SK-N-SH (cell line): ENCODE results near the gene POU4F1. TPM values are rescaled to one million over a fixed set of nuclear protein-coding genes. Genes with fewer than 3 reads are reported as not detected.

ENCODE experiments used
- CTCF ChIA-PET: fragments of 300-600, 350-600 bp; formaldehyde crosslinking; extraction: SDS; loops from one replicate; lab custom pipeline; 2021; lab: Yijun Ruan, JAX
- POLR2A ChIA-PET: fragments of 350-600 bp; sonication (Branson Sonifier 250); formaldehyde crosslinking; extraction: SDS; loops from one replicate; lab custom pipeline; 2020; ENCODE audit warnings: antibody characterized with exemption, inconsistent platforms; lab: Yijun Ruan, JAX
- DNase-seq: peaks from one replicate; pipeline ENCODE4 v3.0.0; 2012
- H2AFZ ChIP-seq: fragments of 200-600 bp; sonication (generic); 2 replicates; pipeline ENCODE4 v1.8.1; 2016; ENCODE audit warnings: antibody characterized with exemption, mild to moderate bottlenecking, low read depth
- H3F3A ChIP-seq: fragments of 200-600 bp; sonication (generic); replicated peaks from 2 replicates; pipeline ENCODE3; 2016; ENCODE audit warnings: antibody characterized with exemption, mild to moderate bottlenecking; ENCODE audit not compliant: insufficient read depth
- H3K27ac ChIP-seq, 2 experiments: fragments of 200-500 bp in 1 of 2; fragments of 200-600 bp in 1 of 2; sonication (Bioruptor generic) in 1 of 2; sonication (generic), shearing (Covaris generic) in 1 of 2; 2 replicates each; pipeline versions ENCODE4 v1.5.1 to v1.6.1; 2014 to 2016; ENCODE audit warnings: low read depth in 2 of 2, inconsistent platforms in 1 of 2, low read length in 1 of 2, mild to moderate bottlenecking in 1 of 2, mixed read lengths in 1 of 2
- H3K27me3 ChIP-seq: fragments of 200-600 bp; sonication (generic), shearing (Covaris generic); 2 replicates; pipeline ENCODE4 v1.6.1; 2016; ENCODE audit warnings: mixed run types; ENCODE audit not compliant: insufficient read depth
- H3K36me3 ChIP-seq, 2 experiments: fragments of 200-500 bp in 1 of 2; fragments of 200-600 bp in 1 of 2; sonication (Bioruptor generic) in 1 of 2; sonication (generic) in 1 of 2; replicated peaks in 1 of 2; 2 replicates each; pipeline versions ENCODE3 to v1.5.1; 2014 to 2016; ENCODE audit warnings: low read length in 1 of 2, mild to moderate bottlenecking in 1 of 2; ENCODE audit not compliant: insufficient read depth in 2 of 2, control insufficient read depth in 1 of 2
- H3K4me1 ChIP-seq, 2 experiments: fragments of 200-500 bp in 1 of 2; fragments of 200-600 bp in 1 of 2; sonication (Bioruptor generic) in 1 of 2; sonication (generic), shearing (Covaris generic) in 1 of 2; 2 replicates each; pipeline versions ENCODE4 v1.5.1 to v1.6.1; 2014 to 2016; ENCODE audit warnings: low read depth in 1 of 2, low read length in 1 of 2, mixed run types in 1 of 2; ENCODE audit not compliant: insufficient read depth in 2 of 2, control insufficient read depth in 1 of 2
- H3K4me2 ChIP-seq: fragments of 200-600 bp; sonication (generic), shearing (Covaris generic); 2 replicates; pipeline ENCODE4 v1.6.1; 2017; ENCODE audit warnings: mixed run types
- H3K4me3 ChIP-seq, 2 experiments: fragments of 200-500 bp in 1 of 2; fragments of 200-600 bp in 1 of 2; sonication (Bioruptor generic) in 1 of 2; sonication (generic), shearing (Covaris generic) in 1 of 2; 2 replicates each; pipeline versions ENCODE4 v1.5.1 to v1.8.1; 2014 to 2016; ENCODE audit warnings: low read depth in 2 of 2, inconsistent platforms in 1 of 2, low read length in 1 of 2, mild to moderate bottlenecking in 1 of 2, mixed read lengths in 1 of 2, moderate library complexity in 1 of 2
- H3K79me2 ChIP-seq: fragments of 200-600 bp; sonication (generic); 2 replicates; pipeline ENCODE4 v1.8.1; 2017; ENCODE audit warnings: mild to moderate bottlenecking; ENCODE audit not compliant: insufficient read depth
- H3K9ac ChIP-seq: fragments of 200-600 bp; sonication (generic); 2 replicates; pipeline ENCODE4 v1.6.1; 2017; ENCODE audit warnings: mixed run types
- H3K9me2 ChIP-seq: fragments of 200-600 bp; sonication (generic); 2 replicates; pipeline ENCODE4 v1.6.1; 2017; ENCODE audit warnings: mixed run types
- H3K9me3 ChIP-seq: fragments of 200-600 bp; sonication (generic); 2 replicates; pipeline ENCODE4 v1.6.1; 2017; ENCODE audit warnings: mixed run types, mild to moderate bottlenecking, moderate library complexity
- H4K20me1 ChIP-seq: fragments of 200-600 bp; sonication (generic); 2 replicates; pipeline ENCODE4 v1.6.1; 2017; ENCODE audit warnings: mild to moderate bottlenecking, mixed run types; ENCODE audit not compliant: insufficient read depth
- CHD2 ChIP-seq: fragments of 150-350 bp; IDR thresholded peaks from 2 replicates; pipeline ENCODE4 v1.6.1; 2018; ENCODE audit warnings: low read length; ENCODE audit not compliant: partially characterized antibody
- ELF1 ChIP-seq: IDR thresholded peaks from 2 replicates; pipeline ENCODE4 v1.4.0; 2012
- EZH2phosphoT487 ChIP-seq: fragments of 200-600 bp; sonication (generic); IDR thresholded peaks from 2 replicates; pipeline ENCODE4 v1.6.1; 2017; ENCODE audit warnings: low read depth, mixed run types, mild to moderate bottlenecking, antibody characterized with exemption, moderate library complexity, borderline replicate concordance
- FOXM1 ChIP-seq: IDR thresholded peaks from 2 replicates; pipeline ENCODE4 v1.4.0; 2012; ENCODE audit warnings: low read depth, mild to moderate bottlenecking
- GATA2 ChIP-seq: sonication (generic); formaldehyde crosslinking; IDR thresholded peaks from 2 replicates; pipeline ENCODE4 v1.5.0; 2020; ENCODE audit warnings: mild to moderate bottlenecking, missing genetic modification reagents
- MXI1 ChIP-seq: IDR thresholded peaks from 2 replicates; pipeline ENCODE4 v1.6.1; 2012; ENCODE audit warnings: mild to moderate bottlenecking, low read depth, low read length, improper control_type of control experiment
- NRF1 ChIP-seq: IDR thresholded peaks from 2 replicates; pipeline ENCODE4 v1.6.1; 2012; ENCODE audit warnings: low read depth, mild to moderate bottlenecking, low read length
- RAD21 ChIP-seq: IDR thresholded peaks from 2 replicates; pipeline ENCODE4 v1.6.1; 2012; ENCODE audit warnings: mild to moderate bottlenecking, low read length
- RFX5 ChIP-seq: IDR thresholded peaks from 2 replicates; pipeline ENCODE4 v1.6.1; 2012; ENCODE audit warnings: mild to moderate bottlenecking, improper control_type of control experiment, low read length
- TCF12 ChIP-seq: IDR thresholded peaks from 2 replicates; pipeline ENCODE4 v1.4.0; 2012
- TEAD4 ChIP-seq: IDR thresholded peaks from 2 replicates; pipeline ENCODE4 v1.4.0; 2012; ENCODE audit warnings: mild to moderate bottlenecking, borderline replicate concordance; ENCODE audit not compliant: insufficient read depth
- WGBS: methylation state at CpG from one replicate; pipeline ENCODE4 v1.1.6; 2017; ENCODE audit warnings: low lambda C conversion rate; 5-methylcytosine and 5-hydroxymethylcytosine counted together
- polyA plus RNA-seq, 3 experiments: library from polyadenylated mRNA; depleted of rRNA; stranded (reverse); fragments of >200 nt; gene quantifications; 2 replicates each; pipeline ENCODE4 v1.2.3, GENCODE V29; 2012
- TF ChIP-seq, protein P1 (sequence below): fragments of 150-350 bp; IDR thresholded peaks from 2 replicates; pipeline ENCODE4 v1.6.1; 2016; ENCODE audit warnings: mild to moderate bottlenecking, low read depth, low read length
- TF ChIP-seq, protein P2 (sequence below): IDR thresholded peaks from 2 replicates; pipeline ENCODE4 v1.4.0; 2012; ENCODE audit warnings: low read depth, borderline replicate concordance
- TF ChIP-seq, protein P3 (sequence below): IDR thresholded peaks from 2 replicates; pipeline ENCODE4 v1.4.0; 2012; ENCODE audit warnings: low read depth
- TF ChIP-seq, protein P4 (sequence below): IDR thresholded peaks from 2 replicates; pipeline ENCODE4 v1.4.0; 2012; ENCODE audit warnings: low read depth, borderline replicate concordance
- TF ChIP-seq, protein P5 (sequence below): fragments of 200-600 bp; sonication (generic); IDR thresholded peaks from 2 replicates; pipeline ENCODE4 v1.6.1; 2017; ENCODE audit warnings: antibody characterized with exemption, mild to moderate bottlenecking, moderate library complexity

Gene POU4F1, protein sequence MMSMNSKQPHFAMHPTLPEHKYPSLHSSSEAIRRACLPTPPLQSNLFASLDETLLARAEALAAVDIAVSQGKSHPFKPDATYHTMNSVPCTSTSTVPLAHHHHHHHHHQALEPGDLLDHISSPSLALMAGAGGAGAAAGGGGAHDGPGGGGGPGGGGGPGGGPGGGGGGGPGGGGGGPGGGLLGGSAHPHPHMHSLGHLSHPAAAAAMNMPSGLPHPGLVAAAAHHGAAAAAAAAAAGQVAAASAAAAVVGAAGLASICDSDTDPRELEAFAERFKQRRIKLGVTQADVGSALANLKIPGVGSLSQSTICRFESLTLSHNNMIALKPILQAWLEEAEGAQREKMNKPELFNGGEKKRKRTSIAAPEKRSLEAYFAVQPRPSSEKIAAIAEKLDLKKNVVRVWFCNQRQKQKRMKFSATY
- not detected in 2 replicates for polyA plus RNA-seq (2012; rRNA removed)
- polyA plus RNA-seq (2012; cell fraction: cytosol; rRNA removed), result under 0.01 TPM in 1 of 2 replicates, not detected in the other
- polyA plus RNA-seq (2012; cell fraction: nucleus; rRNA removed), result 0.01 and 0.04 TPM in 2 replicates

DNA sequence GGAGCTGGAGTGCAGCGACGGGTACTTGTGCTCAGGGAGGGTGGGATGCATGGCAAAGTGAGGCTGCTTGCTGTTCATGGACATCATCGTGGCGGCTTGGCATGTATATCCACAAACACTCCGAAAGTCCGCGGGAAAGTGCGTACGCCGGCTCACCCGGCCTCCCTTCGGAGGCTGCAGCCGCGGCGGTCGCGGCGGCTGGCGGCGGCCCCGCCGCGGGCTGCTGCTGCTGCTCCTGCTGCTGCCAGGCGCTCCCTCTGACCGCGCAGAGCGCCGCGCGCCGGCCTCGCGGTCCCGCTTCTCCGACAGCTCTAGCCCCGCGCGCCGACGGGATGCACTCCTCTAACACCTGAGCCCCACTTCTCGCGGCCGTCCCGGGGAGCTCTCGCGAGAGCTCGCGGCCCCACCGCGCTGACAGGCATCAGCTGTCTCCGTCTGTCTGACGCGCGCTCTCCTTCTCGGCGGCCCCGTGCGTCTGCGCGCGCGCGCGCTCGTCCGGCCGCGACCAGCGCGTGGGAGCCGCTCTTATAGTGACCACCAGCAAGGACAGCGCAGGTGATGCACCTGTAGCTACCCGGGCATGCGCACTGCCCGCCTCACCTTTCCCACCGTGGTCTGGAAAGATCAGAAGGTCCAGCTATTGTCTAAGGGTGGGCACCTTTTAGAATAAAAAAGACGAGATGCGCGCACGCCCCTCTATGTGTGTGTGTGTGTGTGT lies at the start of gene POU4F1:
TSS of gene POU4F1 (minus strand) at position 313 of the 718 bp plus-strand sequence. CDS start at position 87, 226 bp downstream.
- H4K20me1 ChIP-seq, result no peaks in the 10 kb centered on the region
- TF ChIP-seq NRF1 (0 out of 2 replicates have a peak, but pooled peaks have one; percentile 18), MXI1 (0 out of 2 replicates have a peak, but pooled peaks have one; percentile 25), CHD2 (peak; percentile 96)
- TF ChIP-seq, protein P1, sequence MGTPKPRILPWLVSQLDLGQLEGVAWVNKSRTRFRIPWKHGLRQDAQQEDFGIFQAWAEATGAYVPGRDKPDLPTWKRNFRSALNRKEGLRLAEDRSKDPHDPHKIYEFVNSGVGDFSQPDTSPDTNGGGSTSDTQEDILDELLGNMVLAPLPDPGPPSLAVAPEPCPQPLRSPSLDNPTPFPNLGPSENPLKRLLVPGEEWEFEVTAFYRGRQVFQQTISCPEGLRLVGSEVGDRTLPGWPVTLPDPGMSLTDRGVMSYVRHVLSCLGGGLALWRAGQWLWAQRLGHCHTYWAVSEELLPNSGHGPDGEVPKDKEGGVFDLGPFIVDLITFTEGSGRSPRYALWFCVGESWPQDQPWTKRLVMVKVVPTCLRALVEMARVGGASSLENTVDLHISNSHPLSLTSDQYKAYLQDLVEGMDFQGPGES, result no peak
- TF ChIP-seq, protein P2, sequence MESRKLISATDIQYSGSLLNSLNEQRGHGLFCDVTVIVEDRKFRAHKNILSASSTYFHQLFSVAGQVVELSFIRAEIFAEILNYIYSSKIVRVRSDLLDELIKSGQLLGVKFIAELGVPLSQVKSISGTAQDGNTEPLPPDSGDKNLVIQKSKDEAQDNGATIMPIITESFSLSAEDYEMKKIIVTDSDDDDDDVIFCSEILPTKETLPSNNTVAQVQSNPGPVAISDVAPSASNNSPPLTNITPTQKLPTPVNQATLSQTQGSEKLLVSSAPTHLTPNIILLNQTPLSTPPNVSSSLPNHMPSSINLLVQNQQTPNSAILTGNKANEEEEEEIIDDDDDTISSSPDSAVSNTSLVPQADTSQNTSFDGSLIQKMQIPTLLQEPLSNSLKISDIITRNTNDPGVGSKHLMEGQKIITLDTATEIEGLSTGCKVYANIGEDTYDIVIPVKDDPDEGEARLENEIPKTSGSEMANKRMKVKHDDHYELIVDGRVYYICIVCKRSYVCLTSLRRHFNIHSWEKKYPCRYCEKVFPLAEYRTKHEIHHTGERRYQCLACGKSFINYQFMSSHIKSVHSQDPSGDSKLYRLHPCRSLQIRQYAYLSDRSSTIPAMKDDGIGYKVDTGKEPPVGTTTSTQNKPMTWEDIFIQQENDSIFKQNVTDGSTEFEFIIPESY, result peak; percentile 87
- peak within 1 kb of the TSS; percentile 45 to 50; a peak in 3 of 4 replicates for H3K4me3 ChIP-seq
- H3F3A ChIP-seq, result peaks cover 4% of the 10 kb centered on the region
- ChIA-PET POLR2A (interaction anchor here (0.6 kb wide), 1 partner anchor 9 kb away, joined by 4 read pairs; no protein-coding TSS in a partner anchor), CTCF (interaction anchor here (1.2 to 1.8 kb wide), 7 partner anchors 10 to 466 kb away, joined by 3 to 6 read pairs (median 4); no protein-coding TSS in a partner anchor)
- H3K4me1 ChIP-seq, result peaks cover 0 to 14% of the 10 kb centered on the region in 2 experiments; a peak in 1 of 4 replicates
- peaks cover 93% of the 10 kb centered on the region for H3K27me3 ChIP-seq
- no peak within 1 kb of the TSS for H3K9ac ChIP-seq
- H3K4me2 ChIP-seq, result peak within 1 kb of the TSS; percentile 66; the same call in 1 of the 2 replicates
- H3K27ac ChIP-seq, result no peak within 1 kb of the TSS
- H2AFZ ChIP-seq, result 0 out of 2 replicates have a peak within 1 kb of the TSS, but pooled peaks have one; percentile 46
- H3K79me2 ChIP-seq, result no peaks in the 10 kb centered on the region
- DNase-seq, result peak; percentile 90
- 0% methylated on average over 16 of the region's 80 CpGs for WGBS
- no peaks in the 10 kb centered on the region for H3K9me3 ChIP-seq
- no peaks in the 10 kb centered on the region for H3K9me2 ChIP-seq
- no peaks in the 10 kb centered on the region for H3K36me3 ChIP-seq

DNA sequence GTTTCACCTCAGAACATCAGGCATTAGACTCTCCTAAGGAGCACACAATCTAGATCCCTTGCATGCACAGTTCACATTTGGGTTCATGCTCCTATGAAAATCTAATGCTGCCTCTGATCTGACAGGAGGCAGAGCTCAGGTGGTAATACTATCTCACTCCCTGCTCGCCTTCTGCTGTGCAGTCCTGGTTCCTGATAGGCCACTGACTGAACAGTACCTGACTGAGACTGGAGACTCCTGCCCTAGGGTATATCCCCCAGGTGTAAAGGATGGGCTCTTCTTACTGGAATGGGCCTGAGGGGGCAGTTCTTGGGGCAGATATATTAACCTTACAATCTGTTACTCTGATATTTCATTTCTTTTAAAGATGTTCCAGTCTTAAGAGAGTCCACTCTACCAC lies 49.3 kb upstream of the POU4F1 start:
- DNase-seq, result no peak
- Histone ChIP-seq H3K27me3 (no peaks in the 10 kb centered on the region), H2AFZ (no peak overlapping the region), H3K9ac (no peak overlapping the region), H3K4me2 (no peak overlapping the region), H3K36me3 (peaks cover 0 to 6% of the 10 kb centered on the region in 2 experiments), H3K9me2 (no peaks in the 10 kb centered on the region), H3K9me3 (no peaks in the 10 kb centered on the region), H3K27ac (no peak overlapping the region), H4K20me1 (peaks cover 43% of the 10 kb centered on the region), H3K79me2 (peaks cover 97% of the 10 kb centered on the region), H3F3A (no peaks in the 10 kb centered on the region), H3K4me3 (no peak overlapping the region), H3K4me1 (peaks cover 0 to 5% of the 10 kb centered on the region in 2 experiments; a peak in 2 of 4 replicates)
- no CpG with 5 or more reads among the region's 1 CpG for WGBS
- ChIA-PET POLR2A (no interaction called here), CTCF (no interaction called here)
- TF ChIP-seq, protein P3, sequence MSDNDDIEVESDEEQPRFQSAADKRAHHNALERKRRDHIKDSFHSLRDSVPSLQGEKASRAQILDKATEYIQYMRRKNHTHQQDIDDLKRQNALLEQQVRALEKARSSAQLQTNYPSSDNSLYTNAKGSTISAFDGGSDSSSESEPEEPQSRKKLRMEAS, result no peak
- TF ChIP-seq EZH2phosphoT487 (no peak), NRF1 (no peak), TEAD4 (no peak), RAD21 (no peak), ELF1 (no peak), RFX5 (no peak), TCF12 (no peak), FOXM1 (no peak), GATA2 (CRISPR knock-in tag) (no peak)
- TF ChIP-seq, protein P1, result no peak
- TF ChIP-seq, protein P4, sequence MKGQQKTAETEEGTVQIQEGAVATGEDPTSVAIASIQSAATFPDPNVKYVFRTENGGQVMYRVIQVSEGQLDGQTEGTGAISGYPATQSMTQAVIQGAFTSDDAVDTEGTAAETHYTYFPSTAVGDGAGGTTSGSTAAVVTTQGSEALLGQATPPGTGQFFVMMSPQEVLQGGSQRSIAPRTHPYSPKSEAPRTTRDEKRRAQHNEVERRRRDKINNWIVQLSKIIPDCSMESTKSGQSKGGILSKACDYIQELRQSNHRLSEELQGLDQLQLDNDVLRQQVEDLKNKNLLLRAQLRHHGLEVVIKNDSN, result no peak
- TF ChIP-seq, protein P5, sequence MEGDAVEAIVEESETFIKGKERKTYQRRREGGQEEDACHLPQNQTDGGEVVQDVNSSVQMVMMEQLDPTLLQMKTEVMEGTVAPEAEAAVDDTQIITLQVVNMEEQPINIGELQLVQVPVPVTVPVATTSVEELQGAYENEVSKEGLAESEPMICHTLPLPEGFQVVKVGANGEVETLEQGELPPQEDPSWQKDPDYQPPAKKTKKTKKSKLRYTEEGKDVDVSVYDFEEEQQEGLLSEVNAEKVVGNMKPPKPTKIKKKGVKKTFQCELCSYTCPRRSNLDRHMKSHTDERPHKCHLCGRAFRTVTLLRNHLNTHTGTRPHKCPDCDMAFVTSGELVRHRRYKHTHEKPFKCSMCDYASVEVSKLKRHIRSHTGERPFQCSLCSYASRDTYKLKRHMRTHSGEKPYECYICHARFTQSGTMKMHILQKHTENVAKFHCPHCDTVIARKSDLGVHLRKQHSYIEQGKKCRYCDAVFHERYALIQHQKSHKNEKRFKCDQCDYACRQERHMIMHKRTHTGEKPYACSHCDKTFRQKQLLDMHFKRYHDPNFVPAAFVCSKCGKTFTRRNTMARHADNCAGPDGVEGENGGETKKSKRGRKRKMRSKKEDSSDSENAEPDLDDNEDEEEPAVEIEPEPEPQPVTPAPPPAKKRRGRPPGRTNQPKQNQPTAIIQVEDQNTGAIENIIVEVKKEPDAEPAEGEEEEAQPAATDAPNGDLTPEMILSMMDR, result no peak
